RWPE1 (cell line): ENCODE measurements around the gene CAPSL.

Experiments used
- CTCF ChIA-PET: fragments of 350-600 bp; sonication (Branson Sonifier 250); formaldehyde crosslinking; extraction: SDS; loops from one replicate; lab custom pipeline; 2021; lab: Yijun Ruan, JAX
- POLR2A ChIA-PET: fragments of 400-600 bp; formaldehyde crosslinking; extraction: SDS; loops from one replicate; lab custom pipeline; 2020; ENCODE audit warnings: antibody characterized with exemption; ENCODE audit not compliant: low non-redundant PET; lab: Yijun Ruan, JAX
- DNase-seq: peaks from one replicate; pipeline ENCODE4 v3.0.0; 2012; ENCODE audit warnings: low spot score
- H3K27ac ChIP-seq: fragments of 450-650 bp; 2 replicates; pipeline ENCODE4 v1.5.1; 2017
- TF ChIP-seq, protein P1 (sequence below): fragments of 450-650 bp; conservative IDR thresholded peaks from 2 replicates; pipeline ENCODE4 v1.5.1; 2017; ENCODE audit warnings: low read depth, mild to moderate bottlenecking

The CAPSL gene

DNA sequence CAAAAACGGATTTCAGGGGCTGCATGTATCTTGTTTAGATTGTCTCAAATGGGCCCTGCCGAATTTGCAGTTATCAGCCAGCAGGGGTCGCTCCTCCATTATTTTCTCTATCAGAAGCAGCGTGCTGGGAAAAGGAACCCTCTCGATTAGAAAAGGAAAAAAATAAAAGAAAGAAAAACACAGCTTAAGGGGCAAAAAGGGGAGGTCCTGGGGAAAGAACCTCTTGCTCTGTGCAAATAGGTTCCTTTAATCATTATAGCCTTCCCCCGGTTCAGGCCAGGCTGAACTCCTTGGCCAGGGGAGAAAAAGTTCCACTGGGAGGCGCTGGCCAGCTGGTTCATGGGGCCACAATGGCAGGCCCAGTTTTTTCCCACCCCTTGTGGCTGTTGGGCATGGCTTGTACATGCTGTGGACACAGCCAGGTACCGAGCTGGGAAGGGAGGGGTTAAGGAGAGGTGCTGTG is 25.0 kb upstream of the CAPSL start:
- no peak overlapping the region for H3K27ac ChIP-seq
- CTCF ChIA-PET, result interaction anchor here (0.6 kb wide), 2 partner anchors 551 to 892 kb away, joined by 3 read pairs; no protein-coding TSS in a partner anchor
- POLR2A ChIA-PET, result no interaction called here
- TF ChIP-seq, protein P1, sequence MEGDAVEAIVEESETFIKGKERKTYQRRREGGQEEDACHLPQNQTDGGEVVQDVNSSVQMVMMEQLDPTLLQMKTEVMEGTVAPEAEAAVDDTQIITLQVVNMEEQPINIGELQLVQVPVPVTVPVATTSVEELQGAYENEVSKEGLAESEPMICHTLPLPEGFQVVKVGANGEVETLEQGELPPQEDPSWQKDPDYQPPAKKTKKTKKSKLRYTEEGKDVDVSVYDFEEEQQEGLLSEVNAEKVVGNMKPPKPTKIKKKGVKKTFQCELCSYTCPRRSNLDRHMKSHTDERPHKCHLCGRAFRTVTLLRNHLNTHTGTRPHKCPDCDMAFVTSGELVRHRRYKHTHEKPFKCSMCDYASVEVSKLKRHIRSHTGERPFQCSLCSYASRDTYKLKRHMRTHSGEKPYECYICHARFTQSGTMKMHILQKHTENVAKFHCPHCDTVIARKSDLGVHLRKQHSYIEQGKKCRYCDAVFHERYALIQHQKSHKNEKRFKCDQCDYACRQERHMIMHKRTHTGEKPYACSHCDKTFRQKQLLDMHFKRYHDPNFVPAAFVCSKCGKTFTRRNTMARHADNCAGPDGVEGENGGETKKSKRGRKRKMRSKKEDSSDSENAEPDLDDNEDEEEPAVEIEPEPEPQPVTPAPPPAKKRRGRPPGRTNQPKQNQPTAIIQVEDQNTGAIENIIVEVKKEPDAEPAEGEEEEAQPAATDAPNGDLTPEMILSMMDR, result peak; percentile 16; the same call in 1 of the 2 replicates
- DNase-seq, result no peak

DNA sequence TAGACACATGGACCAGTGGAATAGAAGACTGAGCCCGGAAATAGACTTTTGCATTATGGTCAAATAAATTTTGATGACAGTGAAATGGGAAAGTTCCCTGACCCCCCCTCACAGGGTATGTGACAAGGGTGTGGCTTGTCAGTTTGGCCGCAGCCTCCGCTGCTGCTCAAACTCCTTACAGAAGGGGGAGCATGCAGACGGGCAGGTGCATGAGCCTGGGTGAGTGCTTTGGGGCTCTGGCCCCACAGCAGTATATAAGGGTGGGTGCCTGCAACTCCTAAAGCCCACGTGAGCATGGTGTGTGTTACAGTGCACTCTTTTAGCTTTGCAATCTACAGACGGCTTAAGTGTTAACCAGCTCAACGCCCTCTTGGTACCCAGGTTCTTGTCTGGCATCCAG is 21.9 kb upstream of the CAPSL start:
- CTCF ChIA-PET, result no interaction called here
- DNase-seq, result no peak
- POLR2A ChIA-PET, result no interaction called here
- TF ChIP-seq, protein P1, result no peak
- H3K27ac ChIP-seq, result no peak overlapping the region

DNA sequence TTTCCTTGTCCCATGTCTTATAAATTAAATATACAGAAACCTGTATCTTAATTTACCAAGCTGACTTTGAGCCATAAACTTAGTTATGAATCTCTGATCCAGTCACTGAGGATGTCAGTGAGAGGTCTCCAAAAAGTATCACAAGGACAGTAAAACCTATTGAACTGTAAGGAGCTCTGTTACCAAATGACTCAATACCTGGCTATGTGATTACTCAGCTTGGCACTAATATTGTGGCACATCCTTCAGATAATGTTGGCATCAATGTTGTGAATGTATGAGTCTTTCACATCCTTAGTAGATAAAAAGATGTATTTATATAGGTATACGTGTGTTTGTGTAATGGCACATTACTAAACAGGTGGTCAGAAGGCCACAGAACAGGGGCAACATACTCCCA is 18.0 kb upstream of the CAPSL start:
- TF ChIP-seq, protein P1, result no peak
- POLR2A ChIA-PET, result no interaction called here
- H3K27ac ChIP-seq, result no peak overlapping the region
- DNase-seq, result peak; percentile 36
- CTCF ChIA-PET, result interaction anchor here (0.6 kb wide), 1 partner anchor 818 kb away, joined by 4 read pairs; no protein-coding TSS in a partner anchor

DNA sequence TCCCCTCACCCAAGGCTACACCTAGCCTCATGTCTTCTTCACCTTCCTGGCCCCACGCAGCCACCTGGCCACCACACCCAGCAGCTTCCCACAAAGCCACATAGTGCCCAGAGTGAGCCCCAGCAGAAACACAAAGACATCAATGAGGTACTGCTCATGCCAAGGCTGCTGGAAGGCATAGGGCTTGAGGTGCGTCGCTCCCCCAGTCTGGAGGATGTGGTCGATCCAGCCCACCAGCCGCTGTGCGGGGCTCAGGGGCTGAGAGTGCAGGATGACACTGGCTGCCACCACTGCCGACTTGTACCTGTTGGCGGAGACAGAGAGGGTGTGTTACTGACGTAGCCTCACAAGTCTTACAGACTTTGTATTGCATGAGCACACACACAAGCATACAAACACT is 15.8 kb upstream of the CAPSL start:
- ChIA-PET CTCF (no interaction called here), POLR2A (no interaction called here)
- H3K27ac ChIP-seq, result no peak overlapping the region
- TF ChIP-seq, protein P1, result no peak
- no peak for DNase-seq

DNA sequence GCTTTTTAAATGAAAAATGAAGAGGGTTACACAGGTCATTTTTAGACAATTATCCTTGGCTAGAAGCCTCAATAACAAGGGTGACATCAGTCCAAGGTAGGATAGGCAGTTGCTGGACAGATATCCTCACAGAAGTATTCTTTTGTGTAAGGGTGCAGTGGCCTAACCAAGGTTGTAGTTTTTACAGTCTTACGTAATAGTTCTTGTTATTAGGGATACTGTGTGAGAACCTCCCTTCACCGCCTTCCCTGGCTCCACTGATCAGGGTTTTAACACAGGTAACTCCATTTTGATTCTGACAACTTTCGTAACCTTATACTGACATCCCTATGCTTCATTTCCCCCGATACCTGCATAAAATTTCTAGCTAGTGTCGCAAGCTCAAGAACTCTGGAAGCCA is 8.7 kb upstream of the CAPSL start:
- POLR2A ChIA-PET, result no interaction called here

DNA sequence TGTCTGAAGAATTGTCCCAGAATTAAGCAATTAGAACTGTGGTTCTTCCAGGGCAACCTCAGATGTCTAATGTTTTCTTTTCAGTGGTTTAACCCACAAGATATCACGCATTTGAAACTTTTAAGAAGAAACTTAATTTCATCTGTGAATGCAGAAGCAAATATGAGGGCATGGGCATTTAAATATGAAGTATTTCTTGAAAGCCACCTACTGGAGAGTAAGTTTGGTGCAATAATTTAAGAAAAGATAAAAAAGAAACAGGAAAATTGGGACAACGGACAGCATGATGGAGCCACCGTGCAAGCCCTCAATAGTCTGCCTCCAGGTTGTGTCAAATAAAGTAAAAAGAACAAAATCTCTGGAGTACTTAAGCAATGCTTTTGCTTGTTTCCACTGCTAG is 1.2 kb upstream of the CAPSL start:
- DNase-seq, result no peak
- CTCF ChIA-PET, result no interaction called here
- POLR2A ChIA-PET, result no interaction called here
- TF ChIP-seq, protein P1, result no peak
- H3K27ac ChIP-seq, result no peak overlapping the region

More for the DNA sequence above, 8.7 kb upstream of the CAPSL start:
- DNase-seq, result no peak
- TF ChIP-seq, protein P1, result no peak
- H3K27ac ChIP-seq, result no peak overlapping the region
- CTCF ChIA-PET, result interaction anchor here (0.6 kb wide), 1 partner anchor 526 kb away, joined by 3 read pairs; no protein-coding TSS in a partner anchor
